HepG2 (cell line): ENCODE results near the gene NFAT5. TPM values are rescaled to one million over a fixed set of nuclear protein-coding genes. Genes with fewer than 3 reads are reported as not detected.

Experiments
- BRD4 ChIP-seq: sonication (generic); formaldehyde crosslinking; IDR thresholded peaks from 2 replicates; pipeline ENCODE4 v1.4.0; 2020; ENCODE audit warnings: missing genetic modification reagents
- CHD4 ChIP-seq: fragments of 200-600 bp; sonication (generic); IDR thresholded peaks from 2 replicates; pipeline ENCODE4 v1.7.0; 2017; ENCODE audit warnings: mild to moderate bottlenecking, low read length, borderline replicate concordance
- CREB1 ChIP-seq, 2 experiments: fragments of 450-650 bp in 1 of 2; IDR thresholded peaks; 2 replicates each; pipeline ENCODE4 v1.6.1; 2016 to 2017; ENCODE audit warnings: control low read depth in 1 of 2, mild to moderate bottlenecking in 1 of 2, missing compliant biosample characterization in 1 of 2, missing genetic modification characterization in 1 of 2
- DR1 ChIP-seq: sonication (generic); formaldehyde crosslinking; IDR thresholded peaks from 2 replicates; pipeline ENCODE4 v1.8.0; 2021; ENCODE audit warnings: mild to moderate bottlenecking, missing genetic modification reagents, inconsistent platforms
- HMG20B ChIP-seq: conservative IDR thresholded peaks from 2 replicates; pipeline ENCODE4 v1.6.1; 2016; ENCODE audit warnings: missing genetic modification reagents, missing compliant biosample characterization
- NFATC3 ChIP-seq: sonication (generic); formaldehyde crosslinking; IDR thresholded peaks from 2 replicates; pipeline ENCODE4 v1.5.1; 2020; ENCODE audit warnings: mild to moderate bottlenecking, missing genetic modification reagents
- SMARCE1 ChIP-seq: fragments of 450-650 bp; IDR thresholded peaks from 2 replicates; pipeline ENCODE4 v1.6.1; 2017; ENCODE audit warnings: borderline replicate concordance
- ZMYM4 ChIP-seq: sonication (generic); formaldehyde crosslinking; IDR thresholded peaks from 2 replicates; pipeline ENCODE4 v1.8.1; 2023; ENCODE audit warnings: mild to moderate bottlenecking, missing genetic modification reagents
- ZNF136 ChIP-seq: sonication (generic); formaldehyde crosslinking; IDR thresholded peaks from 2 replicates; pipeline ENCODE4 v1.8.1; 2022; ENCODE audit warnings: low read depth, mild to moderate bottlenecking, moderate library complexity, missing genetic modification reagents
- ZNF543 ChIP-seq: sonication (generic); formaldehyde crosslinking; IDR thresholded peaks from 2 replicates; pipeline ENCODE4 v1.4.0; 2020; ENCODE audit warnings: mild to moderate bottlenecking, missing genetic modification reagents
- ZNF674 ChIP-seq: sonication (generic); formaldehyde crosslinking; IDR thresholded peaks from 2 replicates; pipeline ENCODE4 v1.5.0; 2020; ENCODE audit warnings: low read depth, mild to moderate bottlenecking, missing genetic modification reagents
- ZSCAN30 ChIP-seq: sonication (generic); formaldehyde crosslinking; IDR thresholded peaks from 2 replicates; pipeline ENCODE4 v1.5.0; 2020; ENCODE audit warnings: mild to moderate bottlenecking, missing genetic modification reagents
- polyA plus RNA-seq, 8 experiments: library from polyadenylated mRNA; depleted of rRNA in 3 of 8; stranded (reverse) in 7 of 8; unstranded in 1 of 8; fragments of >200 nt; fragmentation: Illumina TruSeq in 4 of 8; extraction: Trizol in 4 of 8; gene quantifications; 2 replicates each; pipeline versions ENCODE4 v1.2.1 to v1.2.3, GENCODE V29; 2011 to 2016; ENCODE audit warnings: low read depth in 4 of 8, missing spikeins in 1 of 8, mixed read lengths in 1 of 8; ENCODE audit not compliant: insufficient read depth in 1 of 8
- total RNA-seq, 5 experiments: library from RNA; depleted of rRNA; stranded (reverse); fragments of >200 nt; fragmentation: Illumina TruSeq; extraction: Trizol; gene quantifications; 2 replicates each; pipeline ENCODE4 v1.2.3, GENCODE V29; 2016; ENCODE audit warnings: low read depth in 1 of 5
- TF ChIP-seq, protein P1 (sequence below): sonication (generic); formaldehyde crosslinking; IDR thresholded peaks from 2 replicates; pipeline ENCODE4 v1.4.0; 2020; ENCODE audit warnings: low read depth, mild to moderate bottlenecking, missing genetic modification reagents
- TF ChIP-seq, protein P2 (sequence below): sonication (generic); formaldehyde crosslinking; IDR thresholded peaks from 2 replicates; pipeline ENCODE4 v1.4.0; 2020; ENCODE audit warnings: missing genetic modification reagents
- TF ChIP-seq, protein P3 (sequence below): sonication (generic); formaldehyde crosslinking; IDR thresholded peaks from 2 replicates; pipeline ENCODE4 v1.4.0; 2020; ENCODE audit warnings: missing genetic modification reagents, borderline replicate concordance
- TF ChIP-seq, protein P4 (sequence below): sonication (generic); formaldehyde crosslinking; IDR thresholded peaks from 2 replicates; pipeline ENCODE4 v1.5.0; 2020; ENCODE audit warnings: missing genetic modification reagents
- TF ChIP-seq, protein P5 (sequence below): IDR thresholded peaks from 2 replicates; pipeline ENCODE4 v1.4.0; 2020; ENCODE audit warnings: mild to moderate bottlenecking, missing genetic modification reagents

The NFAT5 gene
- total and polyA plus RNA-seq, 2 of the 13 experiments (the other 11 are each of a cell fraction or from before 2014, with no cell fraction given) = 20.5 to 54.3 TPM

DNA sequence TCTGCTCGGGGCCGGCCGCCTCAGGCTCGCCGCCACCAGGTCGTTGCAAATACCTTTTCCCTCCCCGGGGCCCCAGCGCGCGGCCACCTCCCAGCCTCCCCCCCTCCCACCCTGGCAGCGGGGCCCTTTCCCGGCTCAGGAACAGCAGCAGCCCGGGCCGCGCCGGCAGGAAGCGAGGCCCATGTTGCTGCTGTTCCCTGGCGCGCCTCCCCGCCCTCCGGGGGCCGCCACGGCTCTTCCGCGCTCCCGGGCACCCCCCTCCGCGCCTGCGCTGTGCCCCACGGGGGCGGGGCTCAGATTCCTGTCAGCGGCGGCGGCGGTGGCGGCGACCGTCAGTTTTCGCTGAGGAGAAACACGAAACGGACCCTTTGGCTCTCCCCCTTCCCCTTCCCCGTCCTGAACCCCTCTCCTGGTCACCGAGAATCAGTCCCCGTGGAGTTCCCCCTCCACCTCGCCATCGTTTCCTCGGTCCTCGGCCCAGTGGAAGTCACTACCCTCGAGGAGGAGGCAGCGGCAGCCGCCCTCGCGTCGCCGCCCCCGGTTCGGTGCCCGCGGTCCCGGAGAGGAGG is at the start of gene NFAT5 (continued):
- TF ChIP-seq BRD4 (CRISPR knock-in tag) (no peak; the same call in none of the 2 replicates), SMARCE1 (no peak), NFATC3 (CRISPR knock-in tag) (no peak), HMG20B (peak; percentile 27; the same call in 1 of the 2 replicates), CREB1 (IDR thresholded peaks at IDR 0.05) (peak; percentile 38; the same call in 1 of the 2 replicates), CREB1 (CRISPR knock-in tag; IDR thresholded peaks at IDR 0.05) (no peak), ZNF543 (CRISPR knock-in tag) (peak; percentile 93; the same call in 1 of the 2 replicates), ZSCAN30 (CRISPR knock-in tag) (no peak), ZNF674 (CRISPR knock-in tag) (no peak), CHD4 (no peak), ZNF136 (CRISPR knock-in tag) (no peak; the same call in 1 of the 2 replicates), ZMYM4 (peak; percentile 97), DR1 (CRISPR knock-in tag) (no peak; the same call in 1 of the 2 replicates)
- TF ChIP-seq, protein P1, sequence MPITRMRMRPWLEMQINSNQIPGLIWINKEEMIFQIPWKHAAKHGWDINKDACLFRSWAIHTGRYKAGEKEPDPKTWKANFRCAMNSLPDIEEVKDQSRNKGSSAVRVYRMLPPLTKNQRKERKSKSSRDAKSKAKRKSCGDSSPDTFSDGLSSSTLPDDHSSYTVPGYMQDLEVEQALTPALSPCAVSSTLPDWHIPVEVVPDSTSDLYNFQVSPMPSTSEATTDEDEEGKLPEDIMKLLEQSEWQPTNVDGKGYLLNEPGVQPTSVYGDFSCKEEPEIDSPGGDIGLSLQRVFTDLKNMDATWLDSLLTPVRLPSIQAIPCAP (CRISPR knock-in tag) = peak; percentile 89
- TF ChIP-seq, protein P2, sequence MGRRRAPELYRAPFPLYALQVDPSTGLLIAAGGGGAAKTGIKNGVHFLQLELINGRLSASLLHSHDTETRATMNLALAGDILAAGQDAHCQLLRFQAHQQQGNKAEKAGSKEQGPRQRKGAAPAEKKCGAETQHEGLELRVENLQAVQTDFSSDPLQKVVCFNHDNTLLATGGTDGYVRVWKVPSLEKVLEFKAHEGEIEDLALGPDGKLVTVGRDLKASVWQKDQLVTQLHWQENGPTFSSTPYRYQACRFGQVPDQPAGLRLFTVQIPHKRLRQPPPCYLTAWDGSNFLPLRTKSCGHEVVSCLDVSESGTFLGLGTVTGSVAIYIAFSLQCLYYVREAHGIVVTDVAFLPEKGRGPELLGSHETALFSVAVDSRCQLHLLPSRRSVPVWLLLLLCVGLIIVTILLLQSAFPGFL (CRISPR knock-in tag) = no peak
- TF ChIP-seq, protein P3, sequence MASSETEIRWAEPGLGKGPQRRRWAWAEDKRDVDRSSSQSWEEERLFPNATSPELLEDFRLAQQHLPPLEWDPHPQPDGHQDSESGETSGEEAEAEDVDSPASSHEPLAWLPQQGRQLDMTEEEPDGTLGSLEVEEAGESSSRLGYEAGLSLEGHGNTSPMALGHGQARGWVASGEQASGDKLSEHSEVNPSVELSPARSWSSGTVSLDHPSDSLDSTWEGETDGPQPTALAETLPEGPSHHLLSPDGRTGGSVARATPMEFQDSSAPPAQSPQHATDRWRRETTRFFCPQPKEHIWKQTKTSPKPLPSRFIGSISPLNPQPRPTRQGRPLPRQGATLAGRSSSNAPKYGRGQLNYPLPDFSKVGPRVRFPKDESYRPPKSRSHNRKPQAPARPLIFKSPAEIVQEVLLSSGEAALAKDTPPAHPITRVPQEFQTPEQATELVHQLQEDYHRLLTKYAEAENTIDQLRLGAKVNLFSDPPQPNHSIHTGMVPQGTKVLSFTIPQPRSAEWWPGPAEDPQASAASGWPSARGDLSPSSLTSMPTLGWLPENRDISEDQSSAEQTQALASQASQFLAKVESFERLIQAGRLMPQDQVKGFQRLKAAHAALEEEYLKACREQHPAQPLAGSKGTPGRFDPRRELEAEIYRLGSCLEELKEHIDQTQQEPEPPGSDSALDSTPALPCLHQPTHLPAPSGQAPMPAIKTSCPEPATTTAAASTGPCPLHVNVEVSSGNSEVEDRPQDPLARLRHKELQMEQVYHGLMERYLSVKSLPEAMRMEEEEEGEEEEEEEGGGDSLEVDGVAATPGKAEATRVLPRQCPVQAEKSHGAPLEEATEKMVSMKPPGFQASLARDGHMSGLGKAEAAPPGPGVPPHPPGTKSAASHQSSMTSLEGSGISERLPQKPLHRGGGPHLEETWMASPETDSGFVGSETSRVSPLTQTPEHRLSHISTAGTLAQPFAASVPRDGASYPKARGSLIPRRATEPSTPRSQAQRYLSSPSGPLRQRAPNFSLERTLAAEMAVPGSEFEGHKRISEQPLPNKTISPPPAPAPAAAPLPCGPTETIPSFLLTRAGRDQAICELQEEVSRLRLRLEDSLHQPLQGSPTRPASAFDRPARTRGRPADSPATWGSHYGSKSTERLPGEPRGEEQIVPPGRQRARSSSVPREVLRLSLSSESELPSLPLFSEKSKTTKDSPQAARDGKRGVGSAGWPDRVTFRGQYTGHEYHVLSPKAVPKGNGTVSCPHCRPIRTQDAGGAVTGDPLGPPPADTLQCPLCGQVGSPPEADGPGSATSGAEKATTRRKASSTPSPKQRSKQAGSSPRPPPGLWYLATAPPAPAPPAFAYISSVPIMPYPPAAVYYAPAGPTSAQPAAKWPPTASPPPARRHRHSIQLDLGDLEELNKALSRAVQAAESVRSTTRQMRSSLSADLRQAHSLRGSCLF = no peak
- TF ChIP-seq, protein P4, sequence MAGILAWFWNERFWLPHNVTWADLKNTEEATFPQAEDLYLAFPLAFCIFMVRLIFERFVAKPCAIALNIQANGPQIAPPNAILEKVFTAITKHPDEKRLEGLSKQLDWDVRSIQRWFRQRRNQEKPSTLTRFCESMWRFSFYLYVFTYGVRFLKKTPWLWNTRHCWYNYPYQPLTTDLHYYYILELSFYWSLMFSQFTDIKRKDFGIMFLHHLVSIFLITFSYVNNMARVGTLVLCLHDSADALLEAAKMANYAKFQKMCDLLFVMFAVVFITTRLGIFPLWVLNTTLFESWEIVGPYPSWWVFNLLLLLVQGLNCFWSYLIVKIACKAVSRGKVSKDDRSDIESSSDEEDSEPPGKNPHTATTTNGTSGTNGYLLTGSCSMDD (CRISPR knock-in tag) = no peak
- TF ChIP-seq, protein P5, sequence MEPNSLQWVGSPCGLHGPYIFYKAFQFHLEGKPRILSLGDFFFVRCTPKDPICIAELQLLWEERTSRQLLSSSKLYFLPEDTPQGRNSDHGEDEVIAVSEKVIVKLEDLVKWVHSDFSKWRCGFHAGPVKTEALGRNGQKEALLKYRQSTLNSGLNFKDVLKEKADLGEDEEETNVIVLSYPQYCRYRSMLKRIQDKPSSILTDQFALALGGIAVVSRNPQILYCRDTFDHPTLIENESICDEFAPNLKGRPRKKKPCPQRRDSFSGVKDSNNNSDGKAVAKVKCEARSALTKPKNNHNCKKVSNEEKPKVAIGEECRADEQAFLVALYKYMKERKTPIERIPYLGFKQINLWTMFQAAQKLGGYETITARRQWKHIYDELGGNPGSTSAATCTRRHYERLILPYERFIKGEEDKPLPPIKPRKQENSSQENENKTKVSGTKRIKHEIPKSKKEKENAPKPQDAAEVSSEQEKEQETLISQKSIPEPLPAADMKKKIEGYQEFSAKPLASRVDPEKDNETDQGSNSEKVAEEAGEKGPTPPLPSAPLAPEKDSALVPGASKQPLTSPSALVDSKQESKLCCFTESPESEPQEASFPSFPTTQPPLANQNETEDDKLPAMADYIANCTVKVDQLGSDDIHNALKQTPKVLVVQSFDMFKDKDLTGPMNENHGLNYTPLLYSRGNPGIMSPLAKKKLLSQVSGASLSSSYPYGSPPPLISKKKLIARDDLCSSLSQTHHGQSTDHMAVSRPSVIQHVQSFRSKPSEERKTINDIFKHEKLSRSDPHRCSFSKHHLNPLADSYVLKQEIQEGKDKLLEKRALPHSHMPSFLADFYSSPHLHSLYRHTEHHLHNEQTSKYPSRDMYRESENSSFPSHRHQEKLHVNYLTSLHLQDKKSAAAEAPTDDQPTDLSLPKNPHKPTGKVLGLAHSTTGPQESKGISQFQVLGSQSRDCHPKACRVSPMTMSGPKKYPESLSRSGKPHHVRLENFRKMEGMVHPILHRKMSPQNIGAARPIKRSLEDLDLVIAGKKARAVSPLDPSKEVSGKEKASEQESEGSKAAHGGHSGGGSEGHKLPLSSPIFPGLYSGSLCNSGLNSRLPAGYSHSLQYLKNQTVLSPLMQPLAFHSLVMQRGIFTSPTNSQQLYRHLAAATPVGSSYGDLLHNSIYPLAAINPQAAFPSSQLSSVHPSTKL (CRISPR knock-in tag) = peak; percentile 75; the same call in 1 of the 2 replicates
